KMS-11 (cell line): ENCODE measurements around the gene SPRR3.

Source experiments
- H2AFZ ChIP-seq: fragments of 200-600 bp; sonication (generic); 2 replicates; pipeline ENCODE4 v1.6.1; 2016; ENCODE audit warnings: antibody characterized with exemption, mixed run types, low read depth
- H3K27ac ChIP-seq: fragments of 200-600 bp; sonication (generic); 2 replicates; pipeline ENCODE4 v1.6.1; 2016; ENCODE audit warnings: mild to moderate bottlenecking, mixed run types
- H3K27me3 ChIP-seq: fragments of 200-600 bp; sonication (generic); 2 replicates; pipeline ENCODE4 v1.6.1; 2017; ENCODE audit warnings: mild to moderate bottlenecking, low read depth, mixed run types, moderate library complexity; ENCODE audit not compliant: insufficient read depth
- H3K36me3 ChIP-seq: fragments of 200-600 bp; sonication (generic); 2 replicates; pipeline ENCODE4 v1.6.1; 2017; ENCODE audit warnings: mild to moderate bottlenecking, mixed run types; ENCODE audit not compliant: insufficient read depth
- H3K4me1 ChIP-seq: fragments of 200-600 bp; sonication (generic); 2 replicates; pipeline ENCODE4 v1.6.1; 2016; ENCODE audit warnings: mild to moderate bottlenecking, low read depth, mixed run types; ENCODE audit not compliant: poor library complexity, severe bottlenecking
- H3K4me2 ChIP-seq: fragments of 200-600 bp; sonication (generic); 2 replicates; pipeline ENCODE4 v1.7.0; 2016; ENCODE audit warnings: mild to moderate bottlenecking, mixed run types
- H3K4me3 ChIP-seq: fragments of 200-600 bp; sonication (generic); IDR thresholded peaks from 2 replicates; pipeline ENCODE4 v1.6.1; 2017; ENCODE audit warnings: low read depth, low read length, mixed read lengths; ENCODE audit not compliant: insufficient read depth
- H3K79me2 ChIP-seq: fragments of 200-600 bp; sonication (generic); 2 replicates; pipeline ENCODE4 v1.6.1; 2016; ENCODE audit warnings: low read depth, mixed run types; ENCODE audit not compliant: insufficient read depth
- H3K9ac ChIP-seq: fragments of 200-600 bp; sonication (generic); 2 replicates; pipeline ENCODE4 v1.6.1; 2016; ENCODE audit warnings: mild to moderate bottlenecking, mixed run types
- H4K20me1 ChIP-seq: fragments of 200-600 bp; sonication (generic); 2 replicates; pipeline ENCODE4 v1.6.1; 2016; ENCODE audit warnings: mild to moderate bottlenecking, mixed run types; ENCODE audit not compliant: insufficient read depth
- CTCF ChIP-seq: fragments of 200-600 bp; sonication (generic); conservative IDR thresholded peaks from 2 replicates; pipeline ENCODE4 v1.6.1; 2017; ENCODE audit warnings: low read depth, mild to moderate bottlenecking, antibody characterized with exemption, low read length, moderate library complexity, mixed read lengths

SPRR3 gene

GRCh38 chr1:153049211-153049610 is 47.7 kb downstream of the SPRR3 start:
- TF ChIP-seq CTCF: no peak
- H3K4me1 ChIP-seq: no peaks in the 10 kb centered on the region

More at GRCh38 chr1:153049211-153049610, 47.7 kb downstream of the SPRR3 start:
- Histone ChIP-seq H3K27ac (no peak overlapping the region), H3K9ac (no peak overlapping the region), H4K20me1 (no peaks in the 10 kb centered on the region), H3K4me2 (no peak overlapping the region), H3K79me2 (no peaks in the 10 kb centered on the region), H3K4me3 (no peak overlapping the region), H3K36me3 (no peaks in the 10 kb centered on the region), H3K27me3 (no peaks in the 10 kb centered on the region), H2AFZ (no peak overlapping the region)
